Gastroesophageal sphincter (tissue), 3 donors: ENCODE results near the gene MEFV.

Experiments
- POLR2A ChIP-seq, 2 donors: fragments of 450-650 bp; IDR thresholded peaks; one replicate each; pipeline ENCODE4 v1.6.1; 2017; ENCODE audit warnings: antibody characterized with exemption in 2 of 2, mild to moderate bottlenecking in 2 of 2, moderate library complexity in 1 of 2
- POLR2AphosphoS5 ChIP-seq: sonication (generic); formaldehyde crosslinking; IDR thresholded peaks from one replicate; pipeline ENCODE4 v1.6.1; 2017; ENCODE audit warnings: antibody characterized with exemption
- TF ChIP-seq, protein P1 (sequence below), 4 experiments: fragments of 200-600 bp in 2 of 4; fragments of 450-650 bp in 2 of 4; sonication (generic) in 1 of 4; IDR thresholded peaks; one replicate each; pipeline ENCODE4 v1.5.1; 2017 to 2019; ENCODE audit warnings: antibody characterized with exemption in 4 of 4, mild to moderate bottlenecking in 2 of 4, moderate library complexity in 2 of 4

DNA sequence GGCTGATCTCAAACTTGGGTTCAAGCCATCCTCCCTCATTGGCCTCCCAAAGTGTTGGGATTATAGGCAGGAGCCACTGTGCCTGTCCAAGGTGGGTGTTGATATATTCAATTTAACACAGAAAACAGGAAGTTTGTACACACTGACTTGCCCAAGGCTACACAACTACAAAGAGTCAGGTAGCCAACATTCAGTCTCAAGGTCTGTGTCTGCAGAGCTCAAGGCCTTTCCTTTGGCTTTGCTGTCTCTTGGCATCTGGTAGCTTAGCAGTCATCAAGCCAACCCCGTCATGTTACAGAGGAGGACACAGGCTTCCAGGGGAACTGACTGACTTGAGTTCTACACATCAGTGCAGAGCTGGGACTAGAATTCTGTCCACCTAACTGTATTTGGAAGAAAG lies 11.9 kb upstream of the MEFV start:
- TF ChIP-seq, protein P1, sequence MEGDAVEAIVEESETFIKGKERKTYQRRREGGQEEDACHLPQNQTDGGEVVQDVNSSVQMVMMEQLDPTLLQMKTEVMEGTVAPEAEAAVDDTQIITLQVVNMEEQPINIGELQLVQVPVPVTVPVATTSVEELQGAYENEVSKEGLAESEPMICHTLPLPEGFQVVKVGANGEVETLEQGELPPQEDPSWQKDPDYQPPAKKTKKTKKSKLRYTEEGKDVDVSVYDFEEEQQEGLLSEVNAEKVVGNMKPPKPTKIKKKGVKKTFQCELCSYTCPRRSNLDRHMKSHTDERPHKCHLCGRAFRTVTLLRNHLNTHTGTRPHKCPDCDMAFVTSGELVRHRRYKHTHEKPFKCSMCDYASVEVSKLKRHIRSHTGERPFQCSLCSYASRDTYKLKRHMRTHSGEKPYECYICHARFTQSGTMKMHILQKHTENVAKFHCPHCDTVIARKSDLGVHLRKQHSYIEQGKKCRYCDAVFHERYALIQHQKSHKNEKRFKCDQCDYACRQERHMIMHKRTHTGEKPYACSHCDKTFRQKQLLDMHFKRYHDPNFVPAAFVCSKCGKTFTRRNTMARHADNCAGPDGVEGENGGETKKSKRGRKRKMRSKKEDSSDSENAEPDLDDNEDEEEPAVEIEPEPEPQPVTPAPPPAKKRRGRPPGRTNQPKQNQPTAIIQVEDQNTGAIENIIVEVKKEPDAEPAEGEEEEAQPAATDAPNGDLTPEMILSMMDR (IDR thresholded peaks at IDR 0.05), result no peak
- TF ChIP-seq POLR2A (IDR thresholded peaks at IDR 0.05) (no peak), POLR2AphosphoS5 (no peak)
